WI38 (cell line): ENCODE measurements around the gene TULP1.

Experiments used
- H3K4me3 ChIP-seq: 2 replicates; pipeline ENCODE4 v1.5.1; 2011; ENCODE audit warnings: low read depth, mild to moderate bottlenecking, control low read depth, low read length
- TF ChIP-seq, protein P1 (sequence below): IDR thresholded peaks from 2 replicates; pipeline ENCODE4 v1.5.1; 2012; ENCODE audit warnings: low read depth, mild to moderate bottlenecking, control low read depth, low read length

Gene TULP1

DNA sequence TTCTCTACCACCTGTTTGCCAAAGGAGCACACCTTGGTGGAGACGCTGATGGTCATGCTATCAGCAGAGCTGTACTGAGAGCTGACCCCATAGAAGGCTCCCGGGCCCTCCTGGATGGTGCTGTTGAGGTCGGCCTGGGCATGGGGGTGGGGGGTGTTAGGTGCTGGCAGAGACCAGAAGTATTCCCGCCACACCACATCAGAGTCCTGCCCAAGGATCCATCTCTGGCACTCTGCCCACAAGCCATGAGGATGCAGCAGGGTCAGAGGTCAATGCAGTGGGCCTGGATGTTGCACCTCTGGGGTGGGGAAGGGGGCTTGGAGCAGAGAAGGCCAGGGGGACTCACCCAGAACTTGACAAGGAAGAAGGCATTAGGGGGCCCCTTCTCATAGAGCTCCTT lies 37.1 kb downstream of the TULP1 start:
- no peak overlapping the region for H3K4me3 ChIP-seq
- TF ChIP-seq, protein P1, sequence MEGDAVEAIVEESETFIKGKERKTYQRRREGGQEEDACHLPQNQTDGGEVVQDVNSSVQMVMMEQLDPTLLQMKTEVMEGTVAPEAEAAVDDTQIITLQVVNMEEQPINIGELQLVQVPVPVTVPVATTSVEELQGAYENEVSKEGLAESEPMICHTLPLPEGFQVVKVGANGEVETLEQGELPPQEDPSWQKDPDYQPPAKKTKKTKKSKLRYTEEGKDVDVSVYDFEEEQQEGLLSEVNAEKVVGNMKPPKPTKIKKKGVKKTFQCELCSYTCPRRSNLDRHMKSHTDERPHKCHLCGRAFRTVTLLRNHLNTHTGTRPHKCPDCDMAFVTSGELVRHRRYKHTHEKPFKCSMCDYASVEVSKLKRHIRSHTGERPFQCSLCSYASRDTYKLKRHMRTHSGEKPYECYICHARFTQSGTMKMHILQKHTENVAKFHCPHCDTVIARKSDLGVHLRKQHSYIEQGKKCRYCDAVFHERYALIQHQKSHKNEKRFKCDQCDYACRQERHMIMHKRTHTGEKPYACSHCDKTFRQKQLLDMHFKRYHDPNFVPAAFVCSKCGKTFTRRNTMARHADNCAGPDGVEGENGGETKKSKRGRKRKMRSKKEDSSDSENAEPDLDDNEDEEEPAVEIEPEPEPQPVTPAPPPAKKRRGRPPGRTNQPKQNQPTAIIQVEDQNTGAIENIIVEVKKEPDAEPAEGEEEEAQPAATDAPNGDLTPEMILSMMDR, result no peak

- H3K4me3 ChIP-seq, result no peak overlapping the region
- TF ChIP-seq, protein P1, result no peak
These were observed 37.6 kb downstream of the TULP1 start for GRCh38 chr6:35474942-35475570.

DNA sequence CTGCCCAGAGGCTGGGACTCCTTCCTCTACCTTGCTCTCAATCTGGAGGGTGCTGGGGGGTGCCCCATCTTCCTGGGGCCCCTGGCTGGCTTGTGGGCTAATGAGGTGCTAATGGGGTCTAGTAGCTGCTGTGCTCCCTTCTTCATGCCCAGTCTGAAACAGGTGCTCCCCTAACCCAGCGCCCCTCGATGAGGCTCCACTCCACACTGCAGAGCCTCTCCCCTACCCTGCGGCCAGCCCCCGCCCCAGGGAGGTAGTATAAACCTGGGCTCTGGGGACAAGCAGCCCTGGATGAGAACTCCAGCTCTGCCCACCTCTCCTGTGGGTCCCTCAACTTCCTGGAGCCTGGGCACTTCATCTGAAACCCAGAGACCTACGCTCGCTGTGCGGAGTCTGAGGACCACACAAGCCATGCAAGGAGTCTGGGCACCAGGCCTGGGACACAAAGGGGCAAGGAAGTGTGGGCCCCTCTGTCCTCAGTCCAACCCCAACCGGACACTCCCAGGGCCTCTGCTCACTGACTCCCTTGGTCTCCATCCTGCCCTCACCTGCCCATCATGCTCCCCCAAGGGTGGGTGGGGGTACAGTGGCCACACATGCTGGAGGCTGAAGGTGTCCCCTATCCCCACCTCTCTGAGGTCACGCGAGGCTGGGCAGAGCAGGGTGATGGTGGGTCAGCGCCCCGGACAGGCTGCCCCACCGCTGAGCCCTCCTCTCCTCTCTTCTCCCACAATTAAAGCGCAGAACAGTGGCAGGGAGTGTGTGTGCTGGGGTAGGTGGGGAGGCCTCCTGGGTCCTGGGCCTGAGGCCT lies 38.4 kb downstream of the TULP1 start:
- H3K4me3 ChIP-seq, result no peak overlapping the region
- TF ChIP-seq, protein P1, result no peak

DNA sequence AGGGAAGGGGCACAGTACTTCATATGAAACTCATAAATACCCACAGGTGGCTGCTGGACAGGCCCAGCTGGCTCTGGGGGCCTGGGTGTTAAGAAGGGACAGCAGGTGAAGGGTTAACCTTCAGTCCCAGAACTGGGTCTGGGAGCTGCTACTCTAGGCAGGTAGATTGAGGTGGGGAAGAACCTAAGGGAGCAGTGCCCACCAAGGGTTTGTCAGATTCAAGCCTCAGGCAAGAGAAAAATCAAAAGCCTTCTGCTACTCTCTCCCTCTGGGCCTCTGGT lies 38.9 kb downstream of the TULP1 start:
- TF ChIP-seq, protein P1, result no peak
- H3K4me3 ChIP-seq, result no peak overlapping the region

DNA sequence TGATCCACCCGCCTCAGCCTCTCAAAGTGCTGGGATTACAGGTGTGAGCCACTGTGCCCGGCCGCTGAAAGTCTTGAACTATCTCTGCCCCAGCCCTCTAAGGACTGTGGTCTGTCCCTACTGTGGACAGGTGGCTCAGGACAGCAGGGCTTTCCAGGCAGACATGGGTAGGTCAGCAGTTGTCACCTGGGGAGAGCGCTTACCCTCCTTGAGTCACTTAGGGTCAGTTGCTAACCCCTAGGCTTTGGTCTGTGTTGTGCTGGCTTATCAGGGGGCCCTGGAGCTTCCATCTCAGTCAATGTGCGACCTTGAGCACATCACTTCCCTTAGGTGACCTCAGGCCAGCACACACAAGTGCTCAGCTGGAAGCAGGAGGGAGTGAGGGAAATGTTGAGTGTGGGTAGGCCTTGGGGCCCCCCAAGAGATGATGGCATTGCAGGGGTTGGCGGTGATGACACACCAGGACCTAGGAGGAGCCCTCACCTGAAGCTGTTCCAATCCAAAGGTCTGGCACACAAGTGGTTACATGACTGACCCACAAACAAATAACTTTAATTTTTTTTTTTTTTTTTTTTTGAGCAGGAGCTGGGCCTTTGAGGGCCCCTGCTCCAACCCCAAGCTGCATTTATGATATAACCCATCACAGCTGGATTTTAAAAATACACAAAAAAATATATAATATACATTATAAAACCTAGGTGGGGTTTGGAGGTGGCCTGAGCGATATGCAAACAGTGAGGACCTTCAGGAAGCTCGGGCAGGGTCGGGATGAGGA lies 39.4 kb downstream of the TULP1 start:
- no peak overlapping the region for H3K4me3 ChIP-seq
- TF ChIP-seq, protein P1, result no peak

DNA sequence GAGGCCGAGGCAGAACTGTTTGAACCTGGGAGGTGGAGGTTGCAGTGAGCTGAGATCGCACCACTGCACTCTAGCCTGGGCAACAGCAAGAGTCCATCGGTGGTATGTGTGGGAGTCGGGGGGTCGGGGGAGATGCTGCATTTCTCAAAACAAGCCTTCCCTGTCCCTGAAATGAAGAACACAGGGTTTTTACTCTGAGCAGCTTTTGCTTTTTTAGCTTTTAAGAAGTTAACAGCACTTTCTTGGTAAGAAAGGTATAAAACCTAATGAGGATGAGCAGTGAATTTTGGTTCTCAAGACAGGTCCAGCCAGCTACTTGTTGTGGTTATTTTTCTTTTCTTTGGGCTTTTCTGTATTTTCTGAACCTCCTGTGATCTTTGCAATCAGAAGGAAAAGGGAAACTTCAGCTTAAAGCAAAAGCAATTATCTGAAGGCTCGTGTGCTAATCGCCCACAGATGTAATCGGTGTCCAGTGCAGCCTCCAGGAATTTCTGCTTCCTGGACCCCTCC lies 40.8 kb downstream of the TULP1 start:
- TF ChIP-seq, protein P1, result no peak
- H3K4me3 ChIP-seq, result no peak overlapping the region
